HCT116 (cell line): ENCODE data around the gene C4orf51. TPM values are rescaled to one million over a fixed set of nuclear protein-coding genes. Genes with fewer than 3 reads are reported as not detected.
"Not testable (repeated sequence)": the region's sequence is repeated elsewhere in the genome, so short reads cannot be mapped to it uniquely, and the experiment has no call there.

Experiments
- ATAC-seq: fragments of 200-7000 bp; cut with Tn5 transposase; 2 replicates; pipeline ENCODE4 v1.9.1; 2020; ENCODE audit warnings: mild to moderate bottlenecking, moderate library complexity
- BruUV-seq: library from RNA; stranded (reverse); fragments of 400-500 nt; replicated peaks from 2 replicates; lab custom pipeline; 2021; lab: Mats Ljungman, UMichigan
- CTCF ChIA-PET: fragments of 300-600 bp; sonication (Branson Sonifier 250); formaldehyde crosslinking; loops from one replicate; lab custom pipeline; 2021; ENCODE audit warnings: antibody characterized with exemption; lab: Charles Lee
- POLR2A ChIA-PET: fragments of 300-600, 350-600 bp; sonication (Branson Sonifier 250); formaldehyde crosslinking; loops from one replicate; lab custom pipeline; 2021; ENCODE audit warnings: antibody characterized with exemption; lab: Charles Lee
- RAD21 ChIA-PET, 2 experiments: fragments of 300-600 bp; sonication (Branson Sonifier 250); formaldehyde crosslinking; loops; one replicate each; lab custom pipeline; 2023; ENCODE audit warnings: low total read pairs in 2 of 2; ENCODE audit not compliant: uncharacterized antibody in 2 of 2, unreplicated experiment in 2 of 2, low non-redundant PET in 1 of 2; lab: Charles Lee
- DNase-seq: peaks from one replicate; pipeline ENCODE4 v3.0.0-alpha.2; 2010; ENCODE audit warnings: low read depth, low spot score
- H2AFZ ChIP-seq: fragments of 200-600 bp; shearing (Covaris generic), sonication (generic); 2 replicates; pipeline ENCODE4 v1.6.1; 2017; ENCODE audit warnings: low read depth, mixed run types, mixed read lengths, antibody characterized with exemption, low read length; ENCODE audit not compliant: poor library complexity, severe bottlenecking
- H3K27ac ChIP-seq: 2 replicates; pipeline ENCODE4 v1.5.1; 2012; ENCODE audit warnings: low read depth, low read length
- H3K27me3 ChIP-seq: fragments of 200-600 bp; sonication (generic); 2 replicates; pipeline ENCODE4 v1.6.1; 2016; ENCODE audit warnings: mixed run types, low read length, mixed read lengths; ENCODE audit not compliant: insufficient read depth
- H3K36me3 ChIP-seq, 2 experiments: fragments of 200-500 bp in 1 of 2; fragments of 200-600 bp in 1 of 2; sonication (Bioruptor generic) in 1 of 2; sonication (generic) in 1 of 2; 2 replicates each; pipeline versions ENCODE4 v1.5.1 to v1.6.1; 2014 to 2016; ENCODE audit warnings: low read length in 2 of 2, inconsistent platforms in 1 of 2, mixed read lengths in 1 of 2, mixed run types in 1 of 2; ENCODE audit not compliant: insufficient read depth in 2 of 2, control insufficient read depth in 1 of 2
- H3K4me1 ChIP-seq, 2 experiments: fragments of 200-600 bp in 1 of 2; sonication (generic) in 1 of 2; 2 replicates each; pipeline versions ENCODE4 v1.5.1 to v1.6.1; 2012 to 2017; ENCODE audit warnings: low read length in 2 of 2, inconsistent platforms in 1 of 2, mild to moderate bottlenecking in 1 of 2, mixed read lengths in 1 of 2, mixed run types in 1 of 2, moderate library complexity in 1 of 2; ENCODE audit not compliant: insufficient read depth in 2 of 2, control insufficient read depth in 1 of 2
- H3K4me2 ChIP-seq: fragments of 200-600 bp; sonication (generic); 2 replicates; pipeline ENCODE4 v1.6.1; 2017; ENCODE audit warnings: mixed run types, low read length, mixed read lengths
- H3K4me3 ChIP-seq, 2 experiments: fragments of 200-600 bp in 1 of 2; sonication (generic) in 1 of 2; replicated peaks in 1 of 2; 2 replicates each; pipeline ENCODE4 v1.5.1; 2011 to 2016; ENCODE audit warnings: low read length in 2 of 2, control low read depth in 1 of 2, low read depth in 1 of 2, mild to moderate bottlenecking in 1 of 2, mixed read lengths in 1 of 2, mixed run types in 1 of 2
- H3K79me2 ChIP-seq: fragments of 200-600 bp; sonication (generic); 2 replicates; pipeline ENCODE4 v1.6.1; 2017; ENCODE audit warnings: mild to moderate bottlenecking, mixed run types, low read length, moderate library complexity, mixed read lengths; ENCODE audit not compliant: insufficient read depth
- H3K9ac ChIP-seq: fragments of 200-600 bp; sonication (generic); 2 replicates; pipeline ENCODE4 v1.6.1; 2016; ENCODE audit warnings: low read length, mixed read lengths
- H3K9me2 ChIP-seq: fragments of 200-600 bp; sonication (generic), shearing (Covaris generic); 2 replicates; pipeline ENCODE4 v1.6.1; 2017; ENCODE audit warnings: mixed run types, mild to moderate bottlenecking, moderate library complexity; ENCODE audit not compliant: insufficient read depth
- H3K9me3 ChIP-seq, 2 experiments: fragments of 200-500 bp in 1 of 2; fragments of 200-600 bp in 1 of 2; sonication (Bioruptor generic) in 1 of 2; sonication (generic) in 1 of 2; 2 replicates each; pipeline ENCODE4 v1.6.1; 2014 to 2017; ENCODE audit warnings: low read length in 2 of 2, mixed read lengths in 2 of 2, inconsistent platforms in 1 of 2, low read depth in 1 of 2, mild to moderate bottlenecking in 1 of 2, mixed run types in 1 of 2, moderate library complexity in 1 of 2; ENCODE audit not compliant: control insufficient read depth in 1 of 2, insufficient read depth in 1 of 2
- H4K20me1 ChIP-seq: fragments of 200-600 bp; sonication (generic), shearing (Covaris generic); 2 replicates; pipeline ENCODE4 v1.6.1; 2017; ENCODE audit warnings: mixed run types, mild to moderate bottlenecking, moderate library complexity; ENCODE audit not compliant: insufficient read depth
- CBX3 ChIP-seq: IDR thresholded peaks from 2 replicates; pipeline ENCODE4 v1.6.1; 2012; ENCODE audit warnings: low read depth
- CEBPB ChIP-seq: IDR thresholded peaks from 2 replicates; pipeline ENCODE4 v1.6.1; 2012; ENCODE audit warnings: low read depth
- MAX ChIP-seq: IDR thresholded peaks from 2 replicates; pipeline ENCODE4 v1.6.1; 2012
- REST ChIP-seq: IDR thresholded peaks from 2 replicates; pipeline ENCODE4 v1.6.1; 2012; ENCODE audit warnings: low read depth
- TCF7L2 ChIP-seq: IDR thresholded peaks from 2 replicates; pipeline ENCODE4 v1.7.0; 2011; ENCODE audit warnings: borderline replicate concordance, inconsistent platforms; ENCODE audit not compliant: insufficient read depth, insufficient read length; ENCODE audit errors: extremely low read depth
- YY1 ChIP-seq: IDR thresholded peaks from 2 replicates; pipeline ENCODE4 v1.6.1; 2011; ENCODE audit warnings: low read length, low read depth, moderate library complexity, mild to moderate bottlenecking; ENCODE audit not compliant: insufficient replicate concordance; ENCODE audit errors: extremely low read depth
- intact Hi-C: fragments of 100-400 bp; cut with micrococcal nuclease; formaldehyde crosslinking; loops from 2 replicates; pipeline ENCODE4 v1.10.0; 2022
- total RNA-seq: library from RNA; stranded (reverse); gene quantifications from one replicate; pipeline ENCODE4 v1.2.1, GENCODE V29; 2021; ENCODE audit not compliant: unreplicated experiment
- TF ChIP-seq, protein P1 (sequence below): IDR thresholded peaks from 2 replicates; pipeline ENCODE4 v1.6.1; 2012

C4orf51 gene
- total RNA-seq, 1 experiment from 2014 or later = not detected

- intact Hi-C loops = no loop called here
- no peaks in the 10 kb centered on the region for H3K79me2 ChIP-seq
- no TSS peak for BruUV-seq
- CTCF ChIA-PET = no interaction called here
- H2AFZ ChIP-seq = no peak overlapping the region
- H3K4me1 ChIP-seq = no peaks in the 10 kb centered on the region
- H3K36me3 ChIP-seq = no peaks in the 10 kb centered on the region
- H3K9me3 ChIP-seq = no peaks in the 10 kb centered on the region
- H3K4me3 ChIP-seq = no peak overlapping the region
- no peaks in the 10 kb centered on the region for H3K9me2 ChIP-seq
- TF ChIP-seq CEBPB (no peak), CBX3 (no peak), REST (no peak), YY1 (no peak)
- TF ChIP-seq, all 23 proteins: peak for 0
- POLR2A ChIA-PET = no interaction called here
- no peak for ATAC-seq
- RAD21 ChIA-PET = no interaction called here
- Histone ChIP-seq H4K20me1 (no peaks in the 10 kb centered on the region), H3K9ac (no peak overlapping the region), H3K4me2 (no peak overlapping the region), H3K27ac (no peak overlapping the region), H3K27me3 (no peaks in the 10 kb centered on the region)
- DNase-seq = no peak
Observed at GRCh38 chr4:145635630-145636029, 44.3 kb upstream of the C4orf51 start.

GRCh38 chr4:145639186-145639698 lies 40.7 kb upstream of the C4orf51 start:
- Histone ChIP-seq H3K4me2 (no peak overlapping the region), H3K9me3 (no peaks in the 10 kb centered on the region), H3K9ac (no peak overlapping the region), H3K27ac (no peak overlapping the region), H3K9me2 (no peaks in the 10 kb centered on the region), H2AFZ (no peak overlapping the region), H3K4me1 (no peaks in the 10 kb centered on the region), H3K27me3 (no peaks in the 10 kb centered on the region), H3K36me3 (no peaks in the 10 kb centered on the region), H3K4me3 (no peak overlapping the region), H3K79me2 (no peaks in the 10 kb centered on the region), H4K20me1 (no peaks in the 10 kb centered on the region)
- no peak for ATAC-seq
- CTCF ChIA-PET = no interaction called here
- TF ChIP-seq, protein P1, sequence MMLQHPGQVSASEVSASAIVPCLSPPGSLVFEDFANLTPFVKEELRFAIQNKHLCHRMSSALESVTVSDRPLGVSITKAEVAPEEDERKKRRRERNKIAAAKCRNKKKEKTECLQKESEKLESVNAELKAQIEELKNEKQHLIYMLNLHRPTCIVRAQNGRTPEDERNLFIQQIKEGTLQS = no peak
- TF ChIP-seq MAX (no peak), TCF7L2 (no peak)
- no peak for DNase-seq
- RAD21 ChIA-PET = no interaction called here
- BruUV-seq = TSS peak; percentile 59
- intact Hi-C loops = no loop called here
- POLR2A ChIA-PET = no interaction called here

DNA sequence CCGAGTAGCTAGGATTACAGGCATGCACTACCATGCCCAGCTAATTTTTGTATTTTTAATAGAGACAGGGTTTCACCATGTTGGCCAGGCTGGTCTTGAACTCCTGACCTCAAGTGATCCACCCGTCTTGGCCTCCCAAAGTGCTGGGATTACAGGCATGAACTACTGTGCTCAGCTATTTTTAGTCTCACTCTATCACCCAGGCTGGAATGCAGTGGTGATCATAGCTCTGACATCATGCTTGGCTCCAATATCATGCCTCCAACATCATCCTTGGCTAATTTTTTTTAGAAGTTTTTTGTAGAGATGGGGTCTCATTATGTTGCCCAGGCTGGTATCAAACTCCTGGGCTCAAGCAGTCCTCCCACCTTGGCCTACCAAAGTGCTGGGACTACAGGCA lies 39.7 kb upstream of the C4orf51 start:
- H3K27ac ChIP-seq, ATAC-seq, H3K4me3 ChIP-seq, BruUV-seq, H4K20me1 ChIP-seq, H2AFZ ChIP-seq, H3K27me3 ChIP-seq, POLR2A ChIA-PET, CTCF ChIA-PET, H3K9me2 ChIP-seq, H3K9me3 ChIP-seq, H3K4me1 ChIP-seq, H3K36me3 ChIP-seq, RAD21 ChIA-PET, H3K9ac ChIP-seq, H3K4me2 ChIP-seq, DNase-seq, intact Hi-C loops, H3K79me2 ChIP-seq: not testable (repeated sequence)
